Measurements from ENCODE around the gene GFRA1. TPM values are rescaled to one million over a fixed set of nuclear protein-coding genes. Genes with fewer than 3 reads are reported as not detected.

The GFRA1 gene
- total and polyA plus RNA-seq, 8 donors, result 0.29 to 83.2 (median 4.6) TPM

DNA sequence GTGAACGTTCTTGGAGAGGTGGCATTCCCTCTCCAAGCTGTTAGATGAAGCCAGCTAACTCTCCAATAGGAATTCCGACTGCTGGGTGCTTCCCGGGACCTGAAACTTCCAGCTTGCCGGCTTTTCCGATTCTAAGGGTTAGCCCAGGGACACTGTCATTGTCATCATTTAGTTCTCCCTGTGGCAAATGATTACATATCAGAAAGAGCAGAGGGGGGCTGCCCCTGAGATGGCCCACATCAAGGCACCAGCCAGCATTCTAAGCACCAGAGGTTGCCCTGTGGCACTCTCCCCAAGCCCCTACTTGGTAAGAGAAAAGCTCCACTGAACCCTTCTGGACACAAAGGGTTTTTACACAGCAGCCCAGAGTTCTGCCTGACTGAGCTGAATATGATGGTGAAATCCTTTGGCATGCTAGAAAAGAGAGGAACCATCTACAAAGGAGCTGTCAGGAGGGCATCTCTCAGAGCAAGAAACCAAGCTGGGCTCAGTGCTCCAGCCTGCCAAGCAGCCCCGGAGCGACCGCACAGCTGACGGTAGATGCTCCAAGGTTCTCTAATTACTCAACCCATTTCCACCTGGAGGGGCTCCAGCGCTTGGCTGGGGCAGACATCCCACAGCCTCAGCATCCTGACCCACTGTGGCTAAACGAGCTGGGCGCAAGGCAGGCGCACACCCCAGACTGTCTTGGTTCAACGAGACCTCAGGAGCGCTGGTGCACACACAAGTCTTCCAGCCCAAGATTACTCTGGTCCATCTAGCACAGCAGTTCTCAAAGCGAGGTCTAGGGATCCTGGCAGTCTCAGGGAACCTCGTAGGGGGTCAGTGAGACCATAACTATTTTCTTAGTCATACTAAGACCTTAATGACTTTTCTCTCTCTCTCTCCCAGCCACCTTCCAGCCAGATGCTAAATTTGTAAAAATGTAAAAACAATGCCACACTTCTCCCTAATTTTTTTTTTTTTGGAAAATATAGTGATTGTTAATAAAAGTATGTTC is 160.5 kb downstream of the GFRA1 start:
- Histone ChIP-seq H3K36me3 (no peaks in the 10 kb centered on the region), H3K4me3 (no peak overlapping the region), H3K27ac (no peak overlapping the region), H3K4me1 (peaks cover 0 to 5% (median 0%) of the 10 kb centered on the region in 4 donors), H3K27me3 (no peaks in the 10 kb centered on the region), H3K9me3 (no peaks in the 10 kb centered on the region)
- TF ChIP-seq, protein P1, sequence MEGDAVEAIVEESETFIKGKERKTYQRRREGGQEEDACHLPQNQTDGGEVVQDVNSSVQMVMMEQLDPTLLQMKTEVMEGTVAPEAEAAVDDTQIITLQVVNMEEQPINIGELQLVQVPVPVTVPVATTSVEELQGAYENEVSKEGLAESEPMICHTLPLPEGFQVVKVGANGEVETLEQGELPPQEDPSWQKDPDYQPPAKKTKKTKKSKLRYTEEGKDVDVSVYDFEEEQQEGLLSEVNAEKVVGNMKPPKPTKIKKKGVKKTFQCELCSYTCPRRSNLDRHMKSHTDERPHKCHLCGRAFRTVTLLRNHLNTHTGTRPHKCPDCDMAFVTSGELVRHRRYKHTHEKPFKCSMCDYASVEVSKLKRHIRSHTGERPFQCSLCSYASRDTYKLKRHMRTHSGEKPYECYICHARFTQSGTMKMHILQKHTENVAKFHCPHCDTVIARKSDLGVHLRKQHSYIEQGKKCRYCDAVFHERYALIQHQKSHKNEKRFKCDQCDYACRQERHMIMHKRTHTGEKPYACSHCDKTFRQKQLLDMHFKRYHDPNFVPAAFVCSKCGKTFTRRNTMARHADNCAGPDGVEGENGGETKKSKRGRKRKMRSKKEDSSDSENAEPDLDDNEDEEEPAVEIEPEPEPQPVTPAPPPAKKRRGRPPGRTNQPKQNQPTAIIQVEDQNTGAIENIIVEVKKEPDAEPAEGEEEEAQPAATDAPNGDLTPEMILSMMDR (IDR thresholded peaks at IDR 0.05), result no peak
- TF ChIP-seq POLR2AphosphoS5 (IDR thresholded peaks at IDR 0.05), result no peak
- TF ChIP-seq POLR2A (IDR thresholded peaks at IDR 0.05), result no peak
- no peak for TF ChIP-seq EP300 (IDR thresholded peaks at IDR 0.05)
- WGBS, 5 donors, result 84 to 93% (median 91%) methylated on average over 8 to 17 of the region's 17 CpGs
- no peak for DNase-seq
- intact Hi-C loops (cut with DNase I; ENCODE audit: low total_unique reads), result no loop called here

DNA sequence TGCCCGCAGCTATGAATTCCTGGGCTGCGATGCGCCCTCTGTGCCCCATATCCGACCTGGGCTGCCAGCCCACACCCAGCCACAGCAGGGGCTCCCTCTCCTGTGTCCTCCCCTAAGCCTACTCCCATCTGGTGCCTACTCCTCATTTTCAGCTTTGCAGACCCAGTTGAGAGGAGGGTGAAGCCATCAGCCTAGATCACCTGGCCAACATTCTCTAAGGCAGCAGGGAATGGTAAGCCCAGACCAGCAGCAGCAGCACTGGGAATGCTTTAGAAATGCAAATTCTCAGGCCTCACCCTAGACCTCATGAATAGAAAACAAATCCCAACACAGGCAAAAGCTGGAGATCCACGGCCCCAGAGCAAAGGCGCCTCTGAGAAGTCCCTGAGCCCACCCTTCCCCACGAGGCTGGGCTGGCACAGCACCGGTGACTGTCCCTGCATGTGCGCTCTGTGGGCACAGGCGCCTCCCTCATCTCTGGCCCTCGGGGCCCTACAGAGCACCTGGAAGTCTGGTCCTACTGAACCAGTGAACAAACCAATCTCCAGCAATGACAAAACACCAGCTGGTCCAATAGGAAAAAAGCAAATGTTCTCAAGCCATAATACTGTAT is 161.4 kb downstream of the GFRA1 start:
- no peaks in the 10 kb centered on the region for H3K27me3 ChIP-seq

DNA sequence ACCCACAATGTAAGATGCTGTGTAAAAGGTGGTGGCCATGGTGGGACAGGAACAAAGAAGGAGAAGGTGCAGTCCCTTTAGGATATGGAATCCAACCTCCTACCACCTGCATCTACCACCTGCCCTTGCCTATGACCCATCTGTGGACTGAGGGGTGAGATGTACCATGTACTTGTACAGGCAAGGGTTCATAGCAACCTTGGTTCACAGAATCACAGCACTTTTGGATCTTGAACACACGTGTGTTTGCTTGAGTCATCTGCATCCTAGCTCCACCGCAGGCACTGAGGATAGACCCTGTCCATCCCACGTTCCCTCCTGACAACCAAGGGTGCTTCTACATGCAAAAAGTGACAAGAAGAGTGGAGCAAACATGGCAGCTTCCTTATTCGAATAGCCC is 162.3 kb downstream of the GFRA1 start:
- Histone ChIP-seq H3K36me3 (no peaks in the 10 kb centered on the region), H3K4me1 (peaks cover 0 to 5% (median 0%) of the 10 kb centered on the region in 4 donors), H3K27me3 (no peaks in the 10 kb centered on the region), H3K27ac (no peak overlapping the region), H3K9me3 (no peaks in the 10 kb centered on the region), H3K4me3 (no peak overlapping the region)
- peak in 1 of 2 donors; percentile 5 for DNase-seq
- TF ChIP-seq, protein P1 (IDR thresholded peaks at IDR 0.05), result no peak
- TF ChIP-seq POLR2A (IDR thresholded peaks at IDR 0.05) (no peak), EP300 (IDR thresholded peaks at IDR 0.05) (no peak), POLR2AphosphoS5 (IDR thresholded peaks at IDR 0.05) (no peak)
- intact Hi-C loops (cut with DNase I; ENCODE audit: low total_unique reads), result no loop called here
- WGBS, 5 donors, result 84 to 98% (median 90%) methylated on average over 4 of the region's 4 CpGs

More for the DNA sequence above, 161.4 kb downstream of the GFRA1 start:
- H3K27ac ChIP-seq, result no peak overlapping the region
- peak in 1 of 2 donors; percentile 4 for DNase-seq
- WGBS, 5 donors, result 82 to 86% (median 85%) methylated on average over 10 to 11 of the region's 11 CpGs
- H3K9me3 ChIP-seq, result no peaks in the 10 kb centered on the region
- H3K36me3 ChIP-seq, result no peaks in the 10 kb centered on the region
- TF ChIP-seq, protein P1 (IDR thresholded peaks at IDR 0.05), result no peak
- no peak for TF ChIP-seq EP300 (IDR thresholded peaks at IDR 0.05)
- no peak for TF ChIP-seq POLR2A (IDR thresholded peaks at IDR 0.05)
- TF ChIP-seq POLR2AphosphoS5 (IDR thresholded peaks at IDR 0.05), result no peak
- no peak overlapping the region for H3K4me3 ChIP-seq
- H3K4me1 ChIP-seq, result peaks cover 0 to 5% (median 0%) of the 10 kb centered on the region in 4 donors
- intact Hi-C loops (cut with DNase I; ENCODE audit: low total_unique reads), result no loop called here

DNA sequence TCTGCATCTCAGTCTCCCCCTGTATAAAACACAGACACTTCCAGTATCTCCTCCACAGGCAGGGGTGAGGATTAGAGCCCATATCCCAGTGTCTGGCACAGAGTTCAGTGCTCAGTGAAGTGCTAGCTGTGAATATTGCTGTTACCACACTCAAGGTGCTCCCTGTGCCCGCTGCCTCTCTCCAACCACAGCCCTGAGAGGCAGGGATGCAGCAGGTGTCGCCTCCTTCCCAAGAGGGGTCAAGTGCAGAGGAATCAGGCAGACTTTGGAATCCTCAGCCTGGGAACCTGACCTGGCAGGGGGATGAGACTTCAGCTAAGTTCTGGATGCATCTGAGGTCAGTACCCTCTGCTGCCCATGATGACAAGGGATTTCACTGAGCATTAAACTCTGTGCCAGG is 163.1 kb downstream of the GFRA1 start:
- no peak overlapping the region for H3K4me3 ChIP-seq
- intact Hi-C loops (cut with DNase I; ENCODE audit: low total_unique reads), result no loop called here
- H3K4me1 ChIP-seq, result peaks cover 0 to 5% (median 0%) of the 10 kb centered on the region in 4 donors
- peak in 1 of 2 donors; percentile 8 for DNase-seq
- no peaks in the 10 kb centered on the region for H3K9me3 ChIP-seq
- no peak overlapping the region for H3K27ac ChIP-seq
- WGBS, 5 donors, result 89 to 100% (median 92%) methylated on average over 2 of the region's 2 CpGs
- no peaks in the 10 kb centered on the region for H3K36me3 ChIP-seq
- no peaks in the 10 kb centered on the region for H3K27me3 ChIP-seq
- TF ChIP-seq POLR2AphosphoS5 (IDR thresholded peaks at IDR 0.05) (no peak), POLR2A (IDR thresholded peaks at IDR 0.05) (no peak), EP300 (IDR thresholded peaks at IDR 0.05) (no peak)
- TF ChIP-seq, protein P1 (IDR thresholded peaks at IDR 0.05), result no peak
